ENCODE measurements around the gene WFDC9. TPM values are rescaled to one million over a fixed set of nuclear protein-coding genes. Genes with fewer than 3 reads are reported as not detected.
"Not testable (repeated sequence)": the region's sequence is repeated elsewhere in the genome, so short reads cannot be mapped to it uniquely, and the experiment has no call there.

The WFDC9 gene
- polyA plus RNA-seq, 1 donor from 2014 or later = not detected

- H3K4me2 ChIP-seq (ENCODE audit: low read length); H3K9ac ChIP-seq (ENCODE audit: low read length); H2AFZ ChIP-seq (ENCODE audit: low read depth, low read length): not testable (repeated sequence)
Measured at GRCh38 chr20:45641076-45641475, 10.0 kb upstream of the WFDC9 start.

GRCh38 chr20:45639687-45640086, 8.6 kb upstream of the WFDC9 start:
- Histone ChIP-seq H3K36me3 (ENCODE audit: insufficient read depth, low read length) (no peaks in the 10 kb centered on the region), H3K27ac (ENCODE audit: low read length) (no peak overlapping the region), H3K9me2 (ENCODE audit: insufficient read depth, low read length) (no peaks in the 10 kb centered on the region), H2AFZ (ENCODE audit: low read depth, low read length) (no peak overlapping the region), H3F3A (ENCODE audit: insufficient read depth, low read length, poor library complexity, severe bottlenecking) (no peaks in the 10 kb centered on the region), H3K4me2 (ENCODE audit: low read length) (no peak overlapping the region), H3K79me2 (replicated peaks; ENCODE audit: insufficient read depth, low read length) (no peaks in the 10 kb centered on the region), H3K27me3 (ENCODE audit: insufficient read depth, low read depth, low read length) (no peaks in the 10 kb centered on the region), H3K4me3 (ENCODE audit: low read length) (no peak overlapping the region), H4K20me1 (ENCODE audit: insufficient read depth) (no peaks in the 10 kb centered on the region), H3K9ac (ENCODE audit: low read length) (no peak overlapping the region), H3K9me3 (ENCODE audit: low read length) (no peaks in the 10 kb centered on the region)
- TF ChIP-seq SMC3 (conservative IDR thresholded peaks at IDR 0.05; ENCODE audit: poor library complexity) (no peak), TAF1 (IDR thresholded peaks at IDR 0.05; ENCODE audit: low read depth) (no peak), CTCF (IDR thresholded peaks at IDR 0.05; ENCODE audit: poor library complexity, severe bottlenecking) (no peak), RAD21 (conservative IDR thresholded peaks at IDR 0.05) (no peak), MXI1 (conservative IDR thresholded peaks at IDR 0.05; ENCODE audit: poor library complexity, severe bottlenecking) (no peak), EZH2 (IDR thresholded peaks at IDR 0.05; ENCODE audit: borderline replicate concordance, insufficient read depth, low read length, poor library complexity, severe bottlenecking) (no peak), EP300 (conservative IDR thresholded peaks at IDR 0.05; ENCODE audit: poor library complexity, severe bottlenecking) (no peak), REST (IDR thresholded peaks at IDR 0.05; ENCODE audit: borderline replicate concordance) (no peak), POLR2AphosphoS5 (IDR thresholded peaks at IDR 0.05) (no peak)

More at GRCh38 chr20:45641076-45641475, 10.0 kb upstream of the WFDC9 start:
- not testable (repeated sequence) for H3K9me2 ChIP-seq (ENCODE audit: insufficient read depth, low read length); H3K9me3 ChIP-seq (ENCODE audit: low read length); H3F3A ChIP-seq (ENCODE audit: insufficient read depth, low read length, poor library complexity, severe bottlenecking); H3K27me3 ChIP-seq (ENCODE audit: insufficient read depth, low read depth, low read length); H4K20me1 ChIP-seq (ENCODE audit: insufficient read depth); H3K4me3 ChIP-seq (ENCODE audit: low read length); H3K27ac ChIP-seq (ENCODE audit: low read length); H3K79me2 ChIP-seq (replicated peaks; ENCODE audit: insufficient read depth, low read length); H3K36me3 ChIP-seq (ENCODE audit: insufficient read depth, low read length)

GRCh38 chr20:45636513-45636912, 5.4 kb upstream of the WFDC9 start:
- no peak for TF ChIP-seq RAD21 (conservative IDR thresholded peaks at IDR 0.05)
- no peak for TF ChIP-seq POLR2AphosphoS5 (IDR thresholded peaks at IDR 0.05)
- no peak for TF ChIP-seq REST (IDR thresholded peaks at IDR 0.05; ENCODE audit: borderline replicate concordance)
- TF ChIP-seq CTCF (IDR thresholded peaks at IDR 0.05; ENCODE audit: poor library complexity, severe bottlenecking) = no peak
- TF ChIP-seq MXI1 (conservative IDR thresholded peaks at IDR 0.05; ENCODE audit: poor library complexity, severe bottlenecking) = no peak
- no peak for TF ChIP-seq EZH2 (IDR thresholded peaks at IDR 0.05; ENCODE audit: borderline replicate concordance, insufficient read depth, low read length, poor library complexity, severe bottlenecking)
- TF ChIP-seq SMC3 (conservative IDR thresholded peaks at IDR 0.05; ENCODE audit: poor library complexity) = no peak
- no peak for TF ChIP-seq TAF1 (IDR thresholded peaks at IDR 0.05; ENCODE audit: low read depth)
- no peak for TF ChIP-seq EP300 (conservative IDR thresholded peaks at IDR 0.05; ENCODE audit: poor library complexity, severe bottlenecking)
- Histone ChIP-seq H3K27me3 (ENCODE audit: insufficient read depth, low read depth, low read length) (no peaks in the 10 kb centered on the region), H3K9me3 (ENCODE audit: low read length) (no peaks in the 10 kb centered on the region), H3K9me2 (ENCODE audit: insufficient read depth, low read length) (no peaks in the 10 kb centered on the region), H3K9ac (ENCODE audit: low read length) (no peak overlapping the region), H3K79me2 (replicated peaks; ENCODE audit: insufficient read depth, low read length) (no peaks in the 10 kb centered on the region), H3K36me3 (ENCODE audit: insufficient read depth, low read length) (no peaks in the 10 kb centered on the region), H3F3A (ENCODE audit: insufficient read depth, low read length, poor library complexity, severe bottlenecking) (no peaks in the 10 kb centered on the region), H3K27ac (ENCODE audit: low read length) (no peak overlapping the region), H3K4me3 (ENCODE audit: low read length) (no peak overlapping the region), H2AFZ (ENCODE audit: low read depth, low read length) (no peak overlapping the region), H4K20me1 (ENCODE audit: insufficient read depth) (no peaks in the 10 kb centered on the region), H3K4me2 (ENCODE audit: low read length) (no peak overlapping the region)
